Astrocyte (in vitro differentiated cells and primary cell): ENCODE data around the gene G6PC1. TPM values are rescaled to one million over a fixed set of nuclear protein-coding genes. Genes with fewer than 3 reads are reported as not detected.
"Not testable (repeated sequence)": the region's sequence is repeated elsewhere in the genome, so short reads cannot be mapped to it uniquely, and the experiment has no call there.

ENCODE experiments used
- DNase-seq: peaks from one replicate; pipeline ENCODE4 v3.0.0-alpha.2; 2010; ENCODE audit warnings: low read depth
- FAIRE-seq: peaks from 2 replicates; lab custom pipeline; 2011; peaks lifted over from hg19 to GRCh38; lab: Jason Lieb, UNC
- H2AFZ ChIP-seq: 2 replicates; pipeline ENCODE4 v1.6.0; 2012; ENCODE audit warnings: low read depth, low read length, inconsistent platforms
- H3K27ac ChIP-seq: 2 replicates; pipeline ENCODE4 v1.5.1; 2011; ENCODE audit warnings: low read depth, low read length, inconsistent platforms
- H3K27me3 ChIP-seq: 2 replicates; pipeline ENCODE4 v1.6.0; 2011; ENCODE audit warnings: low read length, inconsistent platforms; ENCODE audit not compliant: insufficient read depth
- H3K36me3 ChIP-seq: 2 replicates; pipeline ENCODE4 v1.5.1; 2011; ENCODE audit warnings: low read length, inconsistent platforms; ENCODE audit not compliant: insufficient read depth
- H3K4me1 ChIP-seq: 2 replicates; pipeline ENCODE4 v1.5.1; 2011; ENCODE audit warnings: low read length, inconsistent platforms; ENCODE audit not compliant: insufficient read depth
- H3K4me2 ChIP-seq: 2 replicates; pipeline ENCODE4 v1.6.0; 2012; ENCODE audit warnings: low read length, inconsistent platforms
- H3K4me3 ChIP-seq: 2 replicates; pipeline ENCODE4 v1.5.1; 2011; ENCODE audit warnings: low read depth, mild to moderate bottlenecking, low read length, inconsistent platforms; ENCODE audit not compliant: insufficient read depth
- H3K79me2 ChIP-seq: 2 replicates; pipeline ENCODE4 v1.6.0; 2012; ENCODE audit warnings: mild to moderate bottlenecking, low read length, inconsistent platforms; ENCODE audit not compliant: insufficient read depth
- H3K9ac ChIP-seq: 2 replicates; pipeline ENCODE4 v1.6.0; 2012; ENCODE audit warnings: mild to moderate bottlenecking, low read length, inconsistent platforms
- H3K9me3 ChIP-seq: 2 replicates; pipeline ENCODE4 v1.5.1; 2012; ENCODE audit warnings: low read depth, mild to moderate bottlenecking, low read length, inconsistent platforms; ENCODE audit not compliant: insufficient read depth
- H4K20me1 ChIP-seq: 2 replicates; pipeline ENCODE4 v1.6.0; 2012; ENCODE audit warnings: low read length, inconsistent platforms; ENCODE audit not compliant: insufficient read depth
- H3K27ac Mint-ChIP-seq: one replicate; pipeline ENCODE4 v1.8.0; 2021; ENCODE audit warnings: mild to moderate bottlenecking, mixed read lengths; ENCODE audit not compliant: unreplicated experiment
- H3K27me3 Mint-ChIP-seq: one replicate; pipeline ENCODE4 v1.8.0; 2021; ENCODE audit warnings: low read depth, mixed read lengths; ENCODE audit not compliant: unreplicated experiment
- H3K36me3 Mint-ChIP-seq: one replicate; pipeline ENCODE4 v1.8.0; 2021; ENCODE audit warnings: low read depth, mixed read lengths; ENCODE audit not compliant: unreplicated experiment
- H3K4me1 Mint-ChIP-seq: one replicate; pipeline ENCODE4 v1.8.0; 2021; ENCODE audit warnings: low read depth, mixed read lengths; ENCODE audit not compliant: unreplicated experiment
- H3K4me3 Mint-ChIP-seq: one replicate; pipeline ENCODE4 v1.8.0; 2021; ENCODE audit warnings: mild to moderate bottlenecking, moderate library complexity, mixed read lengths; ENCODE audit not compliant: unreplicated experiment
- H3K9me3 Mint-ChIP-seq: one replicate; pipeline ENCODE4 v1.8.0; 2021; ENCODE audit warnings: mild to moderate bottlenecking, mixed read lengths; ENCODE audit not compliant: unreplicated experiment
- EZH2 ChIP-seq: IDR thresholded peaks from 2 replicates; pipeline ENCODE4 v1.6.1; 2012; ENCODE audit warnings: mild to moderate bottlenecking, low read length, inconsistent platforms; ENCODE audit not compliant: insufficient read depth
- total RNA-seq: library from RNA; stranded (reverse); gene quantifications from 2 replicates; pipeline ENCODE4 v1.2.1, GENCODE V29; 2021
- TF ChIP-seq, protein P1 (sequence below): IDR thresholded peaks from 2 replicates; pipeline ENCODE4 v1.5.1; 2011; ENCODE audit warnings: low read depth, mild to moderate bottlenecking, inconsistent platforms, low read length, moderate library complexity; ENCODE audit not compliant: insufficient read depth

G6PC1 gene
- total RNA-seq, 1 donor from 2014 or later, result not detected

DNA sequence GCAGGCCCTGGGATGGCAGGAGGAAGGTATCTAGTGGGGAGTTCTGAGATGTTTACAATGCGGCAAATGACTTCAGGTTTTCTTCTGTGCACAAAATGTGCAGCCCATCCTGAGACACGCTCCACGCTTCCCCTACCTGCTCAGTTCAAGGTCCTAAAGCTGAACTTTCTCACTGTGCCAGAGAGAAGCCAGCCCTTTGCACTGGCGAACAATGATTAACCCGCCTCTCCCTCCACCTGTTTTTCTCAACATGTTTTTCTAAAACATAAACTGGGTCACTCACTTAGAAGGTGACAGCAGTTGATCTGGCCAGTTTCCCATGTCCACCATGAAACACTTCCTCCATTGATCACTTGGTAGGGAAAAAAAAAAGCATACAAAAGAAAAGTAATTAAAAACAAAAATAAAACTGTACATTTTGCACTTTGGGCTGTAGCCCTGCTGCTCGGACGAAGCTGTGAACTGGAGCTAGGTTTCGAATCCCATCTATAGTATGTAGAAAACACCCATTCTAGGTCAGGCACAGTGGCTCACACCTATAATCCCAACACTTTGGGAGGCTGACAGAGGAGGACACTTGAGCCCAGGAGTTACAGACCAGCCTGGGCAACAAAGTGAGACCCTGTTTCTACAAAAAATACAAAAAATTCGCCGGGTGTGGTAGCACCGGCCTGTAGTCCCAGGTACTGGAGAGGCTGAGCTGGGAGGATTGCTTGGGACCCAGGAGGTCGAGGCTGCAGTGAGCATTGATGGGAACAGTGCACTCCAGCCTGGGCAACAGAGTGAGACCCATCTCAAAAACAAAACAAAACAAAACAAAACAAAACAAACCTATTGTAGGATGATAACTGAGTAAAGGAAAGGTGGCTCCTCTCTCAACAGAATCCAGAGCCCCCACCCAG lies 6.1 kb upstream of the G6PC1 start:
- FAIRE-seq, result no peak
- Histone ChIP-seq H4K20me1 (no peaks in the 10 kb centered on the region), H3K36me3 (no peaks in the 10 kb centered on the region), H3K4me1 (no peaks in the 10 kb centered on the region), H3K9ac (no peak overlapping the region), H2AFZ (no peak overlapping the region), H3K4me3 (no peak overlapping the region), H3K27ac (no peak overlapping the region), H3K27me3 (no peaks in the 10 kb centered on the region), H3K9me3 (no peaks in the 10 kb centered on the region), H3K4me2 (peak overlapping the region; percentile 42), H3K79me2 (no peaks in the 10 kb centered on the region)
- TF ChIP-seq, protein P1, sequence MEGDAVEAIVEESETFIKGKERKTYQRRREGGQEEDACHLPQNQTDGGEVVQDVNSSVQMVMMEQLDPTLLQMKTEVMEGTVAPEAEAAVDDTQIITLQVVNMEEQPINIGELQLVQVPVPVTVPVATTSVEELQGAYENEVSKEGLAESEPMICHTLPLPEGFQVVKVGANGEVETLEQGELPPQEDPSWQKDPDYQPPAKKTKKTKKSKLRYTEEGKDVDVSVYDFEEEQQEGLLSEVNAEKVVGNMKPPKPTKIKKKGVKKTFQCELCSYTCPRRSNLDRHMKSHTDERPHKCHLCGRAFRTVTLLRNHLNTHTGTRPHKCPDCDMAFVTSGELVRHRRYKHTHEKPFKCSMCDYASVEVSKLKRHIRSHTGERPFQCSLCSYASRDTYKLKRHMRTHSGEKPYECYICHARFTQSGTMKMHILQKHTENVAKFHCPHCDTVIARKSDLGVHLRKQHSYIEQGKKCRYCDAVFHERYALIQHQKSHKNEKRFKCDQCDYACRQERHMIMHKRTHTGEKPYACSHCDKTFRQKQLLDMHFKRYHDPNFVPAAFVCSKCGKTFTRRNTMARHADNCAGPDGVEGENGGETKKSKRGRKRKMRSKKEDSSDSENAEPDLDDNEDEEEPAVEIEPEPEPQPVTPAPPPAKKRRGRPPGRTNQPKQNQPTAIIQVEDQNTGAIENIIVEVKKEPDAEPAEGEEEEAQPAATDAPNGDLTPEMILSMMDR, result no peak
- no peak for TF ChIP-seq EZH2
- Mint-ChIP-seq H3K36me3 (no peaks in the 10 kb centered on the region), H3K27ac (no peak overlapping the region), H3K4me1 (peaks cover 21% of the 10 kb centered on the region), H3K27me3 (peaks cover 1% of the 10 kb centered on the region), H3K9me3 (no peaks in the 10 kb centered on the region), H3K4me3 (no peak overlapping the region)
- DNase-seq, result no peak

- H3K27ac Mint-ChIP-seq, result peak overlapping the region; percentile 89
- Histone ChIP-seq H4K20me1 (no peaks in the 10 kb centered on the region), H3K4me3 (no peak overlapping the region), H3K9me3 (no peaks in the 10 kb centered on the region), H3K4me1 (no peaks in the 10 kb centered on the region), H2AFZ (no peak overlapping the region), H3K27me3 (no peaks in the 10 kb centered on the region), H3K9ac (no peak overlapping the region), H3K36me3 (no peaks in the 10 kb centered on the region), H3K27ac (no peak overlapping the region), H3K4me2 (peak overlapping the region; percentile 42), H3K79me2 (no peaks in the 10 kb centered on the region)
- peak; percentile 81 for DNase-seq
- no peaks in the 10 kb centered on the region for H3K9me3 Mint-ChIP-seq
- no peaks in the 10 kb centered on the region for H3K36me3 Mint-ChIP-seq
- peak; percentile 83 for FAIRE-seq
- no peak overlapping the region for H3K4me3 Mint-ChIP-seq
- H3K4me1 Mint-ChIP-seq, result peaks cover 21% of the 10 kb centered on the region
- TF ChIP-seq EZH2, result no peak
- no peaks in the 10 kb centered on the region for H3K27me3 Mint-ChIP-seq
Measured at GRCh38 chr17:42895185-42895555, 5.4 kb upstream of the G6PC1 start.

GRCh38 chr17:42898147-42898811 lies 2.3 kb upstream of the G6PC1 start:
- Mint-ChIP-seq H3K27ac (no peak overlapping the region), H3K9me3 (no peaks in the 10 kb centered on the region), H3K27me3 (peaks cover 3% of the 10 kb centered on the region), H3K36me3 (no peaks in the 10 kb centered on the region), H3K4me1 (peaks cover 11% of the 10 kb centered on the region), H3K4me3 (no peak overlapping the region)
- DNase-seq (no peak), FAIRE-seq (no peak)
- H3K79me2 ChIP-seq, result no peaks in the 10 kb centered on the region
- no peak overlapping the region for H3K4me3 ChIP-seq
- peaks cover 2% of the 10 kb centered on the region for H3K27me3 ChIP-seq
- no peak overlapping the region for H3K9ac ChIP-seq
- no peaks in the 10 kb centered on the region for H3K4me1 ChIP-seq
- H3K27ac ChIP-seq, result no peak overlapping the region
- H3K36me3 ChIP-seq, result no peaks in the 10 kb centered on the region
- no peaks in the 10 kb centered on the region for H3K9me3 ChIP-seq
- H4K20me1 ChIP-seq, result no peaks in the 10 kb centered on the region
- H3K4me2 ChIP-seq, result no peak overlapping the region
- no peak overlapping the region for H2AFZ ChIP-seq
- TF ChIP-seq, protein P1, result no peak
- TF ChIP-seq EZH2, result no peak

DNA sequence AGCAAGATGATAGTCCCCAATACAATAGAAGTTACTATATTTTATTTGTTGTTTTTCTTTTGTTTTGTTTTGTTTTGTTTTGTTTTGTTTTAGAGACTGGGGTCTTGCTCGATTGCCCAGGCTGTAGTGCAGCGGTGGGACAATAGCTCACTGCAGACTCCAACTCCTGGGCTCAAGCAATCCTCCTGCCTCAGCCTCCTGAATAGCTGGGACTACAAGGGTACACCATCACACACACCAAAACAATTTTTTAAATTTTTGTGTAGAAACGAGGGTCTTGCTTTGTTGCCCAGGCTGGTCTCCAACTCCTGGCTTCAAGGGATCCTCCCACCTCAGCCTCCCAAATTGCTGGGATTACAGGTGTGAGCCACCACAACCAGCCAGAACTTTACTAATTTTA lies 618 bp upstream of the G6PC1 start:
- H3K4me3 Mint-ChIP-seq, H3K27me3 ChIP-seq, H3K36me3 ChIP-seq, H3K4me2 ChIP-seq, H3K4me1 Mint-ChIP-seq, H3K4me3 ChIP-seq, H3K27ac Mint-ChIP-seq, H4K20me1 ChIP-seq, DNase-seq, H3K9me3 ChIP-seq, H3K9me3 Mint-ChIP-seq, H3K27ac ChIP-seq, H3K4me1 ChIP-seq, H2AFZ ChIP-seq, FAIRE-seq, H3K9ac ChIP-seq, H3K79me2 ChIP-seq, H3K27me3 Mint-ChIP-seq, H3K36me3 Mint-ChIP-seq: not testable (repeated sequence)
